ENCODE measurements around the gene MUC5B. TPM values are rescaled to one million over a fixed set of nuclear protein-coding genes. Genes with fewer than 3 reads are reported as not detected.

The MUC5B gene
- total RNA-seq, 1 experiment from 2014 or later: 1.6 TPM

- TF ChIP-seq, protein P1, sequence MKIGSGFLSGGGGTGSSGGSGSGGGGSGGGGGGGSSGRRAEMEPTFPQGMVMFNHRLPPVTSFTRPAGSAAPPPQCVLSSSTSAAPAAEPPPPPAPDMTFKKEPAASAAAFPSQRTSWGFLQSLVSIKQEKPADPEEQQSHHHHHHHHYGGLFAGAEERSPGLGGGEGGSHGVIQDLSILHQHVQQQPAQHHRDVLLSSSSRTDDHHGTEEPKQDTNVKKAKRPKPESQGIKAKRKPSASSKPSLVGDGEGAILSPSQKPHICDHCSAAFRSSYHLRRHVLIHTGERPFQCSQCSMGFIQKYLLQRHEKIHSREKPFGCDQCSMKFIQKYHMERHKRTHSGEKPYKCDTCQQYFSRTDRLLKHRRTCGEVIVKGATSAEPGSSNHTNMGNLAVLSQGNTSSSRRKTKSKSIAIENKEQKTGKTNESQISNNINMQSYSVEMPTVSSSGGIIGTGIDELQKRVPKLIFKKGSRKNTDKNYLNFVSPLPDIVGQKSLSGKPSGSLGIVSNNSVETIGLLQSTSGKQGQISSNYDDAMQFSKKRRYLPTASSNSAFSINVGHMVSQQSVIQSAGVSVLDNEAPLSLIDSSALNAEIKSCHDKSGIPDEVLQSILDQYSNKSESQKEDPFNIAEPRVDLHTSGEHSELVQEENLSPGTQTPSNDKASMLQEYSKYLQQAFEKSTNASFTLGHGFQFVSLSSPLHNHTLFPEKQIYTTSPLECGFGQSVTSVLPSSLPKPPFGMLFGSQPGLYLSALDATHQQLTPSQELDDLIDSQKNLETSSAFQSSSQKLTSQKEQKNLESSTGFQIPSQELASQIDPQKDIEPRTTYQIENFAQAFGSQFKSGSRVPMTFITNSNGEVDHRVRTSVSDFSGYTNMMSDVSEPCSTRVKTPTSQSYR (CRISPR knock-in tag; IDR thresholded peaks at IDR 0.05): no peak
- TF ChIP-seq MXD4 (CRISPR knock-in tag; IDR thresholded peaks at IDR 0.05; ENCODE audit: borderline replicate concordance): no peak
- TF ChIP-seq SMAD3 (CRISPR knock-in tag; IDR thresholded peaks at IDR 0.05; ENCODE audit: borderline replicate concordance): no peak
- TF ChIP-seq ZNF138 (CRISPR knock-in tag; conservative IDR thresholded peaks at IDR 0.05): no peak
These were observed 65.1 kb downstream of the MUC5B start (continued) for GRCh38 chr11:1287928-1288327.

DNA sequence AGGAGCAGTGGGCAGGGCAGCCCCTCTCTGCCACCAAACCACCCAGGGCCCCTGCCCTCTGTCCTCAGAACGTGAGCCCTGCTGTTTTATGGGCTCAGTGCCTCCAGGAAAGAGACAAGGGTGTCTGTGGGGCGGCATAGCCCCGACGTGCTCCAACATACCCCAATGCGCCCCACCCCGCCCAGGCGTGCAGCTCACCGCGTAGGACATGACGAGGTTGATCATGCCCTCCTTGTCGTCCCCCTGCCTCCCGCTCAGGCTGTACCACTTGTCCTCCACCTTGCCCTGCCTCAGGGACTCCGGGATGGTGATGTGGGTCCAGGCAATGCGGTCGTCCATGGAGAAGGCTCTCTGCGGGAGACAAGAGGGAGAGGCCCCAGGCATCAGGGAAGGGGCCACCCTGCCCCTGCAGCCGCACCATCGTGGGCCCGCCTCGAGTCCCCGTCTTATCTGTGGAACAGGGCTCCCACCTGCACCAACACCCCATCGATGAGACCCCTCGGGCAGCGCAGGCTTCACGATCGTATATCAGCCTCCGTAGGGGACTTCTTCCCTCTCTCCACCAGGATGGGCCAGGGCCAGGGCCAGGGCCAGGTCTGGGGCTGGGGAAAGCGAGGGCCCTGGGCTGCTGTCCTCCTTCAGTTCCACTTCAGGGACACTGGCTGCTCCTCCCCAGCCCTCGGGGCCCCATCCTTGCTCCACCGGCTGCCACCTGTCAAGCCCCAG lies 65.7 kb downstream of the MUC5B start:
- Mint-ChIP-seq H3K27ac (no peak overlapping the region), H3K4me3 (no peak overlapping the region), H3K9me3 (no peaks in the 10 kb centered on the region; the same call in 1 of the 2 replicates), H3K36me3 (peaks cover 15% of the 10 kb centered on the region), H3K4me1 (no peaks in the 10 kb centered on the region), H3K27me3 (ENCODE audit: low read depth) (no peaks in the 10 kb centered on the region)
- ChIA-PET CTCF (no interaction called here), POLR2A (no interaction called here)
- DNase-seq (ENCODE audit: low spot score) (no peak), ATAC-seq (no peak)
- TF ChIP-seq TEAD1 (CRISPR knock-in tag; IDR thresholded peaks at IDR 0.05): no peak
- TF ChIP-seq SOX15 (CRISPR knock-in tag; IDR thresholded peaks at IDR 0.05): no peak
- TF ChIP-seq KAT7 (CRISPR knock-in tag; IDR thresholded peaks at IDR 0.05; ENCODE audit: borderline replicate concordance): no peak
- TF ChIP-seq, protein P2, sequence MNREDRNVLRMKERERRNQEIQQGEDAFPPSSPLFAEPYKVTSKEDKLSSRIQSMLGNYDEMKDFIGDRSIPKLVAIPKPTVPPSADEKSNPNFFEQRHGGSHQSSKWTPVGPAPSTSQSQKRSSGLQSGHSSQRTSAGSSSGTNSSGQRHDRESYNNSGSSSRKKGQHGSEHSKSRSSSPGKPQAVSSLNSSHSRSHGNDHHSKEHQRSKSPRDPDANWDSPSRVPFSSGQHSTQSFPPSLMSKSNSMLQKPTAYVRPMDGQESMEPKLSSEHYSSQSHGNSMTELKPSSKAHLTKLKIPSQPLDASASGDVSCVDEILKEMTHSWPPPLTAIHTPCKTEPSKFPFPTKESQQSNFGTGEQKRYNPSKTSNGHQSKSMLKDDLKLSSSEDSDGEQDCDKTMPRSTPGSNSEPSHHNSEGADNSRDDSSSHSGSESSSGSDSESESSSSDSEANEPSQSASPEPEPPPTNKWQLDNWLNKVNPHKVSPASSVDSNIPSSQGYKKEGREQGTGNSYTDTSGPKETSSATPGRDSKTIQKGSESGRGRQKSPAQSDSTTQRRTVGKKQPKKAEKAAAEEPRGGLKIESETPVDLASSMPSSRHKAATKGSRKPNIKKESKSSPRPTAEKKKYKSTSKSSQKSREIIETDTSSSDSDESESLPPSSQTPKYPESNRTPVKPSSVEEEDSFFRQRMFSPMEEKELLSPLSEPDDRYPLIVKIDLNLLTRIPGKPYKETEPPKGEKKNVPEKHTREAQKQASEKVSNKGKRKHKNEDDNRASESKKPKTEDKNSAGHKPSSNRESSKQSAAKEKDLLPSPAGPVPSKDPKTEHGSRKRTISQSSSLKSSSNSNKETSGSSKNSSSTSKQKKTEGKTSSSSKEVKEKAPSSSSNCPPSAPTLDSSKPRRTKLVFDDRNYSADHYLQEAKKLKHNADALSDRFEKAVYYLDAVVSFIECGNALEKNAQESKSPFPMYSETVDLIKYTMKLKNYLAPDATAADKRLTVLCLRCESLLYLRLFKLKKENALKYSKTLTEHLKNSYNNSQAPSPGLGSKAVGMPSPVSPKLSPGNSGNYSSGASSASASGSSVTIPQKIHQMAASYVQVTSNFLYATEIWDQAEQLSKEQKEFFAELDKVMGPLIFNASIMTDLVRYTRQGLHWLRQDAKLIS (CRISPR knock-in tag; IDR thresholded peaks at IDR 0.05; ENCODE audit: borderline replicate concordance): no peak
- no peak for TF ChIP-seq ZSCAN18 (CRISPR knock-in tag; IDR thresholded peaks at IDR 0.05)
- no peak for TF ChIP-seq ZNF317 (CRISPR knock-in tag; IDR thresholded peaks at IDR 0.05; ENCODE audit: borderline replicate concordance, low read depth)
- no peak for TF ChIP-seq TCF7 (CRISPR knock-in tag; IDR thresholded peaks at IDR 0.05; ENCODE audit: low read depth)
- TF ChIP-seq CREB1 (CRISPR knock-in tag; IDR thresholded peaks at IDR 0.05): no peak
- no peak for TF ChIP-seq JAZF1 (CRISPR knock-in tag; IDR thresholded peaks at IDR 0.05)
- TF ChIP-seq FOXK1 (CRISPR knock-in tag; IDR thresholded peaks at IDR 0.05): no peak
- TF ChIP-seq, protein P3, sequence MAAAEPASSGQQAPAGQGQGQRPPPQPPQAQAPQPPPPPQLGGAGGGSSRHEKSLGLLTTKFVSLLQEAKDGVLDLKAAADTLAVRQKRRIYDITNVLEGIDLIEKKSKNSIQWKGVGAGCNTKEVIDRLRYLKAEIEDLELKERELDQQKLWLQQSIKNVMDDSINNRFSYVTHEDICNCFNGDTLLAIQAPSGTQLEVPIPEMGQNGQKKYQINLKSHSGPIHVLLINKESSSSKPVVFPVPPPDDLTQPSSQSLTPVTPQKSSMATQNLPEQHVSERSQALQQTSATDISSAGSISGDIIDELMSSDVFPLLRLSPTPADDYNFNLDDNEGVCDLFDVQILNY (CRISPR knock-in tag; IDR thresholded peaks at IDR 0.05): no peak
- TF ChIP-seq ZNF232 (CRISPR knock-in tag; IDR thresholded peaks at IDR 0.05): no peak
- TF ChIP-seq, protein P4, sequence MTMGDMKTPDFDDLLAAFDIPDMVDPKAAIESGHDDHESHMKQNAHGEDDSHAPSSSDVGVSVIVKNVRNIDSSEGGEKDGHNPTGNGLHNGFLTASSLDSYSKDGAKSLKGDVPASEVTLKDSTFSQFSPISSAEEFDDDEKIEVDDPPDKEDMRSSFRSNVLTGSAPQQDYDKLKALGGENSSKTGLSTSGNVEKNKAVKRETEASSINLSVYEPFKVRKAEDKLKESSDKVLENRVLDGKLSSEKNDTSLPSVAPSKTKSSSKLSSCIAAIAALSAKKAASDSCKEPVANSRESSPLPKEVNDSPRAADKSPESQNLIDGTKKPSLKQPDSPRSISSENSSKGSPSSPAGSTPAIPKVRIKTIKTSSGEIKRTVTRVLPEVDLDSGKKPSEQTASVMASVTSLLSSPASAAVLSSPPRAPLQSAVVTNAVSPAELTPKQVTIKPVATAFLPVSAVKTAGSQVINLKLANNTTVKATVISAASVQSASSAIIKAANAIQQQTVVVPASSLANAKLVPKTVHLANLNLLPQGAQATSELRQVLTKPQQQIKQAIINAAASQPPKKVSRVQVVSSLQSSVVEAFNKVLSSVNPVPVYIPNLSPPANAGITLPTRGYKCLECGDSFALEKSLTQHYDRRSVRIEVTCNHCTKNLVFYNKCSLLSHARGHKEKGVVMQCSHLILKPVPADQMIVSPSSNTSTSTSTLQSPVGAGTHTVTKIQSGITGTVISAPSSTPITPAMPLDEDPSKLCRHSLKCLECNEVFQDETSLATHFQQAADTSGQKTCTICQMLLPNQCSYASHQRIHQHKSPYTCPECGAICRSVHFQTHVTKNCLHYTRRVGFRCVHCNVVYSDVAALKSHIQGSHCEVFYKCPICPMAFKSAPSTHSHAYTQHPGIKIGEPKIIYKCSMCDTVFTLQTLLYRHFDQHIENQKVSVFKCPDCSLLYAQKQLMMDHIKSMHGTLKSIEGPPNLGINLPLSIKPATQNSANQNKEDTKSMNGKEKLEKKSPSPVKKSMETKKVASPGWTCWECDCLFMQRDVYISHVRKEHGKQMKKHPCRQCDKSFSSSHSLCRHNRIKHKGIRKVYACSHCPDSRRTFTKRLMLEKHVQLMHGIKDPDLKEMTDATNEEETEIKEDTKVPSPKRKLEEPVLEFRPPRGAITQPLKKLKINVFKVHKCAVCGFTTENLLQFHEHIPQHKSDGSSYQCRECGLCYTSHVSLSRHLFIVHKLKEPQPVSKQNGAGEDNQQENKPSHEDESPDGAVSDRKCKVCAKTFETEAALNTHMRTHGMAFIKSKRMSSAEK (CRISPR knock-in tag; IDR thresholded peaks at IDR 0.05; ENCODE audit: borderline replicate concordance): no peak
- no peak for TF ChIP-seq ZNF671 (CRISPR knock-in tag; IDR thresholded peaks at IDR 0.05)
- no peak for TF ChIP-seq HMGA2 (CRISPR knock-in tag; IDR thresholded peaks at IDR 0.05)
- TF ChIP-seq EMX1 (CRISPR knock-in tag; IDR thresholded peaks at IDR 0.05): no peak
- no peak for TF ChIP-seq ATF2 (CRISPR knock-in tag; IDR thresholded peaks at IDR 0.05; ENCODE audit: borderline replicate concordance, low read depth)
- TF ChIP-seq RELA (CRISPR knock-in tag; IDR thresholded peaks at IDR 0.05; ENCODE audit: borderline replicate concordance): no peak

Data from WTC11 (cell line).